Stimulated activated CD4-positive, alpha-beta T cell treated with anti-CD3 and anti-CD28 coated beads, Interleukin-15, amount 100 ng/mL, for 24 hours (primary cell): ENCODE measurements around the gene NOS1AP.
"Not testable (repeated sequence)": the region's sequence is repeated elsewhere in the genome, so short reads cannot be mapped to it uniquely, and the experiment has no call there.

Source experiments
- DNase-seq: peaks from one replicate; pipeline ENCODE4 v3.0.0-alpha.2; 2020

Gene NOS1AP

DNA sequence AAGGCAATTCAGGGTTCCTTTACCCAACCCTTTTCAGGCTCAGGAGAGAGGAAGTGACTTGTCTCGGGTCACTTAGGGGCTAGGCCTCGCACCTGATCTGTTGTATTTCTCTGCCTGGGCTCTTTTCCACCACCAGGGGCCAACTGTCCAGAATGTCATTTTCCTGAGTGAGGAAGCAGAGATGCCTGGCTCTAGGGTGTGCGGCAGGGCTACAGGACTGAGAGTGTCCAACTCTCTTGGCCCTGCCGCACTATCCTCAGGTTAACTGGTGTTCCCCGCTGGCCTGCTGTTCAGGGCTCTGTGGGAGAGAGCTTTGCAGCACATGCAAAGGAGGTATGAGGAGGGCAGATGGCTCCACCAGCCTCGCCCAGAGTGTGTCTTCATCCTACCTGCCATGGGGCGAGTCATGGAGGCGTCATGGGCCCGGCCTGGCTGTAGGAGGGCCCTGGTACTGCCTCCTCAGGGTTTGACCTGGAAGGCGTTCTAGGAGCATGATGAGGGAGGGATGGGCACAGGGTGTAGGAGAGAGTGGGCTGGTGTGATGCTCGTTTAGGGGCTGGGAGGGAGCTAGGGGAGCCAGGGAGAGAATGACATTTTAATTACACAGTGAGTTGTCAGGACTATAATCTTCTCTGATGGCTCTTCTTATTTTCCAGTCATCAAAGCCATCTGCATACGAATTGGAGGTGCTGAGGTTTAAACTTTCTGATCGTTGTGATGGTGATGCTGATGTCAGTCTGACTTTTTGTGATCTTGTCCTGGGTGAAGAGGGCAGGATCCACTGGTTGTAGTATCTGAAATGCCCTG lies 128.3 kb downstream of the NOS1AP start:
- DNase-seq, result no peak

DNA sequence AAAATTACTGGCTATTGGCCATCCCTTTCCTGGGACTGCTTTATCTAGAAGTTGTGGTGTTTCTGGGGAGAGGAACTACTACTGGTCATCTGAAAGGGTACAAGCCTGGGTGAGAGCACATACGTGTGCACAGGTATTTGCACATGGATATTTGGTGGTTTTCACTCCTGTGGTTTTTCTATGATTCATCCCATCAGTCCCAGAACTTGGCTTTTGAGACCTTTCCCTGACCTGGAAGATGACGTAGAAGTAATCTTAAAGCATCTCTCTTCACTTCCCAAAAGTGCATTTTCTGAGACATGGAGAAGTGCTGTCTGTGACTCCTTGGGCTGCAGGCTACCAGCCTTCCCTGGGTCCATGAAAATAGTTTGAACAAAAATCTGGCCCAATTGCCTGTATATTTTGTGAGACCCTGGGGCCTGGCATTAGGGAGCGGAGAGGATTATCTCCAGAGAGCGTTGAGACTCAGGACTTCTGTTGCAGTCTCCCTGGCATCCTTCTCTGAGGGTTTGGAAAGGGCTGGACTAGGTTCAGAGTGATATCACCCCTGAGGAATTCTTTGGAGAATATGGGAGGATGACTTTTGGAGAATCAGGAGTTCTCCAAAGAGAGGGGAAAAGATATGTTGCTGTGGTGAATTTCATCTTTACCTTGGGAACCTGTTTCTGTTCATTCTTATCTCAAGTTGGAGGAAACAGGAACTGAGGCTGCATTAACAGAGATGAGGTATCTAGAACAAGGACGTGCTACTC lies 130.8 kb downstream of the NOS1AP start:
- no peak for DNase-seq

DNA sequence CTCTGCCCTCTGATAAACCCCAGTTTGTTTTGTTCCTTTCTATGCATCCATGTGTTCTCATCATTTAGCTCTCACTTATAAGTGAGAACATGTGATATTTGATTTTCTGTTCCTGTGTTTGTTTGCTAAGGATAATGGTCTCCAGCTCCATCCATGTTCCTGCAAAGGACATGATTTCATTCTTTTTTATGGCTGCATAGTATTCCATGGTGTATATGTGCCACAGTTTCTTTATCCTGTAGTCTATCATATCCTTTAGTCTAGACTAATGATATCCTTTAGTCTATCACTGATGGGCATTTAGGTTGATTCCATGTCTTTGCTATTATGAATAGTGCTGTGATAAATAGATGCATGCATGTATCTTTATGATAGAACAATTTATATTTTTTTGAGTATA lies 131.6 kb downstream of the NOS1AP start:
- DNase-seq, result not testable (repeated sequence)

DNA sequence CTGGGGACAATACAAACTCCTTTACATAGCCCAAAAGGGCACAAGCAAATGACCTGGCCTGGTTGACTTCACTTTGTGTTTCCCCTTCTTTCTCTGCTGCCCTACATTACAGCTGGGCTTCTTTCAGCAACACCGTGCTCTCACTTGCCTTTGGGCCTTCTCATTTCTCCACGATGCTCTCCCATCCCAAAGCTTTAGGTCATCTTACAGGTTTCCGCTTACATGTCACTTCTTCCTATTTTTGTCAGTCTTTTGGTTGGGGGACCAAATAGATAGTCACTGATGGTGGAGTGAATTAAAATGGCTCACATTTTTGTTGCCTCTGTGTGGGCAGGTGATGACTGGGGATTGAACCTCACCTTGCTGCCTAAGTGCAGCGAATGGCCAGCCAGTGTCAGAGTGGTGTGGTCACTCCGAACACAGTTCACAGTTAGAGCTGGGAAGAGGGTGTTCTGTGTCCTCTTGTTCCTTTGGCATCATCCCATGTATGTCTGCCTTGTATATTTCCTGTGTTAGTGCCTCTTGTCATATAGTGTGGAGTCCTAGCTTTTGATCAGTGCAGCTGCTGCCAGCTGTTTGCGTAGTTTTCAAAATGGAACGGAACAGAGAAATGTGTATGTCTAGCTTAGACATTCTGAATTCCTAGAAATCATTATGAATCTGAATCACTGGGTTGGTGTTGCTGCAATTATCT lies 134.8 kb downstream of the NOS1AP start:
- no peak for DNase-seq

DNA sequence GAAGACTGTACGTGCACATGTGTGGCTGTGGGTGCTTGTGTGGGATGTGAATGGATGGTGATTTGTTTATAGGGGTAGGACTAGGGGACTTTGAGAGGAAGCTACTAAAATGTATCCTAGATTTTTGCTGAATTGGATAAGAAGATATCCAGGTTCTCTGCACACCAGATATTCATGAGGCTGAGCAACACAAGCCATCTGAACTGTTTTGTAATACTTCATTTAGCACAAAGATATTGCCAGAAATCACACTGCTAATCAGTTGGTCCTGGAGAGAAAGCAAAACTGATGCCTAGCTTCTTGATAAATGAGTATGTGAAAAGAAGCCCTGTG lies 135.3 kb downstream of the NOS1AP start:
- DNase-seq, result no peak

DNA sequence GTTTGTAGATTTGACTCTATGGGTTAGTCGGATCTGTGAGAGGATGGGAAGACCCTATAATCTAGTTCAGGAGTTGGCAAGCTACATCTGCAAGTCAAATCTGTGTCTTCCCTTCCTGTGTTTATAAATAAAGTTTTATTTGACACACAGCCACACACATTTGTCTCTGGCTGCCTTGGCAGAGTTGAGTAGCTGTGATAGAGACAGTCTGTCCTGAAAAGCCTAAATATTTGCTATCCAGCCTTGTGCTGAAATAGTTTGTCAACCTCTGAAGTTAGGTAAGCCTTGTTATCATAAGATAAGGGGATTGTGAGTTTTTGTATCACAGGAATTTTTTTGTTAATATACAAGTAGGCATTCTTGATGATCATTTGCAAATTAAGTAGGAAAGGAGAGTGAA lies 136.8 kb downstream of the NOS1AP start:
- DNase-seq, result no peak

DNA sequence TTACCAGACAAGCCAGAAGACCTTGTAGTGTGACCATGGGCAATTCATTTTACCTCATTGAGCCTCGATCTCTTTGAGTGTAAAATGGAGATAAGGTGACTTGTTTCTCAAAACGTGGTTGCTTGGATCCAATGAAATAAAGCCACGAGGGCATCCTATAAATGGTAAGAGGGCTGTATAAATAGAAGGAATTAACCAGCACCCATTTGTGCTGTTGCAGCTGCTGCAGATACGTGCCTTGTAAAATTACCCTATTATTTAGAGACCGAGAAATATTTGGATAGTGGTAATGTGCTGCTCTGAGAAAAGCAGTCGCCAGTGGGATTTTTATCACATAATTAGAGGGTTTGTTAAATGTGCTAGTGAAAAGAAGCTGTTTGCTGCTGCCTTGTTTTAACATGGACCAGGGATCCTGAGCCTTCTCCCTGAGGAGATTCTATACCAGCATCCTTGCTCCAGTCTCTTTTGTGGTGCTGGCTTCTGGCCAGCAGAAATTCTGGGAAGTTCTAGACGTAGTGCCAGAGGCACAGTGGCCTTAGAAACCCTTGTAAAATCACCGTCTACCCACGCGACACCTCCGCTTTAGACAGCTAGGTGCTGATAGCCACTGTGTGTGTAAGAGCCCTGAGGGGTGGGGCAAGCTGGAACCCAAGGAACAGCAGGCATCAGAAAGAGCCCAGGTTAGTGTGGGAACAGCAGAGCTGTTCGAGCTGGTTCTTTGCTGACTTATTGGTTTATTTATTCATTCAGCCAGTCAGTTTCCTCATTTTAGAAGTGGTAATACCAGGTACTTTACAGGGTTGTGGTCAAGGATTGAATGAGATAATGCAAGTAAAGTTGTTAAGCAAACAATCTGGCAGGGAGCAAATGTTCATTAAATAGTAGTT lies 137.5 kb downstream of the NOS1AP start:
- no peak for DNase-seq

DNA sequence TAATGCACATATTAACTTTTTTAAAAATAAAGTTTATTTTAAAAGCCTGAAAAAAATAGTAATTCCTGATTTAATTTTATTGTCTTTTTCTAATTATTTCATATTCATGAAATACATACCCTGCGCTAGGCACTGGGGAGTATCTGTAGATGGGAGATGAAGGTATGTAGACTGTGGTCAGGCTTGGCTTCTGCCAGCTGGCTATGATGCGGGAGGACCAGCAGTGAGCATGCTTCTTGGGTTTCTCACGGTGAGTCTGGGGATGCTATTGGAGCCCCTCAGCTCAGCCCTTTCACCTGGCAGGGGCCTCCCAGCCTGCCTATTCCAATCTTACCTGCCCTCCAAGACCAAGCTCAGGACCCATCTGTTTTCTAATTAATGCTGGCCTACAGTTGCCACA lies 138.4 kb downstream of the NOS1AP start:
- no peak for DNase-seq

DNA sequence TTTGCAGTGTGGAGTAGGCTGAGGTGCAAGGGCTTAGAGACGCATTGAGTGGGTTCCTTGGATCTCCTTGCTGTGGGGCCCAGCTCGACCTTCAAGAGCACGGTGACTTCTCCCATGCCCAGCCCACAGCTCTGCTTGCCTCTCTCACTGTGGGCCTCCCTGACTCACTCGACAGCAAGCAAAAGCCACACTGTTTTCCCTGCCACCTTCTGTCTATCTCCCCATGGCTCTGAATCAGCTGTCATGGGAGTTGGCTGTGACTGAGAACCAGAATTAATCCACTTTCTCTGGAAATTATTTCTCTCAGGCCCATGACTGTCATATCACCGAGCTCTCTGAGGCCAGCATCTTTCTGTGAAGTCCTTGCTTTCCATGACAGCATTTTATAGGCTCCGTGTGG lies 140.7 kb downstream of the NOS1AP start:
- no peak for DNase-seq

DNA sequence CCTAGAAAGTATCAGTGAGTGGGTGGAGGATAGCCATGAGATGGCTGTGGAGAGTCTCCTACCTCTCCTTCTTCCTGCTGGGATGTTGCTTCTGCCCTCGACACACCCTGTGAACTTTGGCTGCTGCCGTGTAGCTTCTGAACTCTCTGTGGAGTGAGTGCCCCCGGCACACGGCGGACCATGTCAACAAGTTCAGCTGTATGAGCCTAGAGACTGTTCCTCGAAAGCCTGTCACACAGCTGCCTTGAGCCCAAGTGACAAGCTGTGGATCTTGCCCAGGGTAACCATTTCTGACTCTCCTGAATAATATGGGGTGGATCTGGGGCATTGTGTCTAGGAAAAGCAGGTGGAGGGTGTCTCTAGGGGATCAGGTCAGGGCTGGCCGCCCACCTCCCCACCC lies 143.2 kb downstream of the NOS1AP start:
- DNase-seq, result no peak

DNA sequence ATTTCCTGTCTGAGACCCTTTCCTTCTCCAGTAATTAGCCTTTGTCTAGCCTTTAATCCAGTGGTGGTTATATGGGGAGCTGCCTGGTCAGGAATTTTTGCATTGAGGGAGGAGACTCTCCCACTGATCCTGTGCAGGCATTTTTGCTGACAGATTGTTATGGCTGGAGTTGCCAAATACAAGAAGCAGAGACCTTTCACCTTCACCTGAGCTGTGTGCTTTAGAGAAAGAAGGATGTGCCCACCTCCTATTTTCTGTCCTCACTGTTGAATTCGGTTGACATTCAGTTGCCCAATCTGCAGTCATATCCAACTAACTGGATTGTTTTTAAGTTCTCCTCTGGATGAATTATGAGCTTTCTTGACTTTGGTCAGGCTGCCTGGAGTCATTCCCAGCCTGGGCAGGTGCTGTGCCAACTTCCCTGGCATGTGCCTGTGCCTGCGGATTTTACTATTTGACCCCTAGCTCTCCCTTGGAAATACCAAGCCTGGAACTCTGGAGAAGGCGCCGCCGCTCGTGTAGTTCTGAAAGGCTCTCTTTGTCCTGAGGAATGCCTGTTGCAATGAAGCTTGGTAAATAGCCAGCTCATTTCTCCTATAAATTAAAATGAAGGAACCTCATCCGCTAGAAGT lies 143.9 kb downstream of the NOS1AP start:
- DNase-seq, result no peak

DNA sequence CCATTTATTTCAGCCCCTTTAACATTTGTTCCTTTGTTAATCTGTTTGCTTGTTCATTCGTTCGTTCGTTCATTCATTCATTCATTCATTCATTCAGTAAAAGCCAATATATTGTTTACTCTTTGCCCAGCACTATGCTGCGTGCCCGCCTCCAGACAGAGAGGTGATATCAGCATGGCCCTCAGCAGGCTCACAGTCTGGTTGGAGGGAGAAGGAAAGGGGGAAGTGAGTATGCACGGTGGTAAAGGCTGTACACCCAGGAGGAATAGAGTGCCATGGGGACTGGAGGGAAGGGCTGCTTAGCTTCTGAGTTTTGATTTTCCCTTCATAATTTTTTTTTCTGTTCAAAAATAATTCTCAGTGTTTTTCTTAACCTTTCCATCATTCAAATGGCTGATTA lies 144.7 kb downstream of the NOS1AP start:
- DNase-seq, result no peak

DNA sequence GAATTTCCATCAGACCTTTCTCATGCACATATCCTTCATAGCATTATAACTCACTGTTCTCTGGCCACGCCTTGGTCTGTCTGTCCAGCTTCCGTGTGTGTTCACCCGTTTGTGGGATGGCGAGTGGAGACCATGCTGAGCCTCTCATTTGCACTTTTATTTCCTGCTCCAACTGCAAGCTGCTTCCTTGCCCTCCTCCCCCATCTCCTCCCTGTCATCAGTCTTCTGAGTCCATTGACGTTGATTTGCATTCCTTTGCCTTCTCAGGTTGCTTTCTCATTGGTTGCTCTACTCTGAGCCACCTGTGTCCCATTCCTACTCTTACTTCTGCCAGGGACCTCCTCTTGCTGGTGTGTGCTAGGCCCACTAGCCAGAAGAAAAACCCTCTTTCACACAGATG lies 146.4 kb downstream of the NOS1AP start:
- DNase-seq, result no peak

DNA sequence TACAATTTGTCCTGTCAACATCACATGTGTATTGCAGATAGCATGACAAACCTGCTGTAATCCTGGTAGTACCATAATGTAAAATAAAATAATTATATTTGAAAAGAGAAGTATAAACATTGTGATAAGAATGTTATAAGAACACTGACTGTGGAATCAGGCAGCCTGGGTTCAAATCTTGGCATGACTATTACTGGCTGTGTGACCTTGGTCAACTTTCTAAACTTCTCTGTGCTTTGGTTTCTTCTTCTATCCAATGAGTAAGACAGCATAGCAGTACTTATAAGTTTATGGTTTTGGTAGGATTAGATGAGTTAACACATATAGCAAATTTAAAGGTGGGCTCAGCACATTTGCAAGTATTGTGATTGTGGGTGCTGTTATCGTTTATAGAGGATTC lies 147.1 kb downstream of the NOS1AP start:
- no peak for DNase-seq

DNA sequence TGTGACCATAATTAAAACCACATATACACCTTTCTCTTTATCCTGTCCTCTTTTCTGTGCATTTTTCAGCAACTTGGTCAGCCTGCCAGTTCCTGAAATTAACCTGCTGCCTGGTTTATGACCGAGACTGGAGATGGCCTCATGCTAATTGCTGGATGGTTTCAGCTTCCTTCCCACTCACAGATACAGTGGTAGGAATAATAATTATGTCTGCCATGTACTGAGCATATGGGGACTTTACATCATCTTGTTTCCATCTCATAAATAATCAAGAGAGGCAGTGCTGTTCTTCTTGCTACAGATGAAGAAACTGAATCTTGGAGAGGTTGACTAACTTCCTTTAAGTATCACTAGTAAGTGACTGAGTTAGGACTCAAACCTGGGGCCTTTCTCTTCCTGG lies 148.2 kb downstream of the NOS1AP start:
- no peak for DNase-seq

DNA sequence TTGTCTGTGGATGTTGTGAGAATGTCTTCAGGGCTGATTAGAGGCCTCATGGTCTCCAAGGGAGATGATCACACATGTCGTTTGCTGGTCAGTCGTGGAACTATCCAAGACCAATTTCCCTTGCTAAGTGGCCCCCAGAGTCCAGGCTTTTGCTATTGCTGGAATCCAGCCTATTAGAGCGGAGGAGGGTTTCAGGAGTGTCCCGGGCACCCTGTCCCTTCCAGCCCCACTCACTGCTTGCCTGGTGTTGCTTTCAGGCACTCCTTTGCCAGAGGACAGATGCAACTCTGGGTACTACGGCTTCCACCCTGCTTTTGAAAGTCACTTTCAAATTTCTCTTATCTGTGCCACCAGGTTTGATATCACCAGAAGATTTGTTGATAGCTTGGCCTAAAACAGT lies 149.1 kb downstream of the NOS1AP start:
- DNase-seq, result no peak

DNA sequence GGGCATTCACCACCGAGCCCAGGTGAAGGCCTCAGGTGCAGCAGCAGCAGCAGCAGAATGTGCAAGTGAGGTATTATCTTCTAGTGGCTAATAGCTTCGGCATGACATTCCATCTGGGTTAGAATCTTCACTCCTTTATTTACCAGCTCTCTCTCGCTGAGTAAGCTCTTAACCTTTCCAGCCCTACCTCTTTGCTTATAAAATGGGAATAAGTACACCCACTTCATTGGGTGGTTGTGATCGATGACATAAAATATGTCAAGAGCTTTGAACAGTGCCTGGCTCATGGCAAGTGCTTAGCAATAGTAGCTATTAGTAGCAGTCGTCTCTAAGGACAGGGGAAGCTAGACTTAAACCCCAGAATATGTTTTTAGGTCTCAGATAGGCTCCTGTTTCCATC lies 149.5 kb downstream of the NOS1AP start:
- DNase-seq, result no peak

DNA sequence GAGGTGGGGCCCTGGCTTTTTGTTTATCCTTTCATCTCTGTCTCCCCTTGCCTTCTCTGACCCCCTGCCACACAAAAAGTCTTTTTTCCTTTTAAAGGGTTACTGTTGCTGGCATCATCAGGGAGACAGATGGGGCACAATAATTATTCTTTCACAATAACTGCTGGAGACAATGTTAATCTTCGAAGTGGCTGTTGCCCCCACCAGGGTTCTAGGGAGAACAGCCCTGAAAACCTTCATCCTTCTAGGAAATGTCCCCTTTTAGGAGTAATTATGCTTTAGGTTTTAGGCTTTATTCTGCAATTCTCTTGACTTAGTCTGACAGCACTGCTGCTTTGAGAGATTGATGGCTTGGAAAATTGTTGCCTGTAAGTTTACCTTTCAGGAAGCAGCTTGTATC lies 150.0 kb downstream of the NOS1AP start:
- no peak for DNase-seq

DNA sequence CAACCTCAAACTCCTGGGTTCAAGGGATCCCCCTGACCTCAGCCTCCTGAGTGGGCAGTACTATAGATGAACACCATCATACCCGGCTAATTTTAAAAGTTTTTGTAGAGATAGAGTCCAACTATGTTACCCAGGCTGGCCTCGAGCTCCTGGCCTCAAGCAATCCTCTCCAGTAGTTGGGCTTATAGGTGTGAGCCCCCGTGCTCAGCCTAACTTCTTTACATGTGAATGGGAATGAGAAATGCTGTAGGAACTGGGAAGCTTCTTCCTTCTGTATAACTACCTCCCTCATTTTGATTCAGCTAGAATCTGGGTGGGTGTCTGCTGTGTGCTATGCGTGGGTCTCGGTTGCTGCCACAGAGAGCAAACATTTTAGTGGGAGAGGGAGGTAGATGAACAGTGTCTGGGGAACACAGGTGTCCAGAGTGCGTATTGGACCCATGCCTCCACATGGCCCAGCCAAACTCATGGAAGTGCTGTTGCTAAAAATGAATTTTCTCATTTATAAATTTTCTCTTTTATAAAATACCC lies 150.6 kb downstream of the NOS1AP start:
- DNase-seq, result no peak

DNA sequence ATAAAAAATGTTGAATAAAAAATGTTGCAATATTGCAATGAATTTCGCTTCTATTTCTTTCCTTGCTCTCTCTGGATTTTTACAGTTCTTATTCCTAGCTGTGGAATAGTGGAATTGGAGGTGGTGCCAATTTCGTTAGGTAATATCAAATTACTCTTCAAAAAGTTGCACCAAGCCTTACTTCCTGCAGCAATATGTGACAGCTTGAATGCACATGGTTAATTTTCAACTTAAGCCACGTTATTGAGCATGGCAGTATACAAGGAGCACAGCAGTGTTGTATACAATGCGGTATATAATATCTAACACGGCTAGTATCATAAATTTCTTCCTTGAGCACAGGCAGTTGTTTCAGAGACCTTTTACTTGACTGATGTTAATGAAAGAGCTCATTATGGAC lies 152.5 kb downstream of the NOS1AP start:
- no peak for DNase-seq

DNA sequence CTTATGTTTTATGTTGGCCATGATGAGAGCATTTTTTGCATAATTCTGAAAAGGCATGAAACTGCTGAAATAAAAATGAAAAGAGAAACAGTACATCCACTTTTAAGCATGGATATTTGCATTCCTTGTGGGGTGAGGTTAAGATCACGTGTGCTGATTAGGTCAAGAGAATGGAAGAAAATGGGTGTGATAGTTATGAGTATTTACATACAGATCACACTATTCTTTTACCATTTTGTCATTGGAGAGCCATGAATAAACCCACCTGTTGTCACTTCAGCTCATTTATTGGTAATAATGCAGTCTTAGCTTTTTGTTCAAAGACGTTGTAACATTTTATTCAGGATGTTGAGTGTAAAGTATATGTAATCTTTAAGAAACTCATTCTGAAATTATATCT lies 153.2 kb downstream of the NOS1AP start:
- DNase-seq, result no peak

DNA sequence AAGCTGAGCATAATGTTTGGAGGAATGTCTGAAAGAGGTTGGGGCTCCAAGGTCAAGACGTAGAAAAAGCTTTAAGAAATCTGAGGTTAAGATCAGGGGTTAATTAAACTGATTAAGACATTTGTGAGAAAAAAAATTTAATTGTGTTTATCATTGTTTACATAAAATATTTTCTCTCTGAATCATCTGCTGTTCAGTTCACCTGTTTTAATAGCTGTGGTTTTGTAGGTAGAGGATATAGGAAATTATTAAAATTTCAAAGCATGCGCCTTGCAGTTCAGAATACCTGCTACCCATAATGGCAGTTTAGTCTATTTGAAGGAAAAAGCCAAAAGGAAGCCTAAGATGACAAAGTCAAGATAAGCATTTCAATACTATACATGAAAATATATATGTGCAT lies 154.0 kb downstream of the NOS1AP start:
- no peak for DNase-seq
